Coronary artery (tissue), 2 donors: ENCODE data around the gene B4GALNT2.

Source experiments
- DNase-seq: peaks from one replicate; pipeline ENCODE4 v3.0.0-alpha.2; 2017; ENCODE audit warnings: low spot score
- H3K27ac ChIP-seq, 2 donors: fragments of 200-600 bp; sonication (generic); one replicate each; pipeline ENCODE4 v1.5.1; 2016 to 2019
- H3K4me3 ChIP-seq: fragments of 200-600 bp; sonication (generic); 2 replicates; pipeline ENCODE4 v1.5.1; 2016; ENCODE audit warnings: mild to moderate bottlenecking, moderate library complexity
- CTCF ChIP-seq: fragments of 200-600 bp; sonication (generic); IDR thresholded peaks from one replicate; pipeline ENCODE4 v1.5.1; 2019; ENCODE audit warnings: antibody characterized with exemption

Gene B4GALNT2

GRCh38 chr17:49200423-49201083 lies 68.0 kb downstream of the B4GALNT2 start:
- no peak overlapping the region for H3K27ac ChIP-seq
- TF ChIP-seq CTCF = no peak
- no peak overlapping the region for H3K4me3 ChIP-seq
- no peak for DNase-seq

GRCh38 chr17:49201481-49201927 lies 68.9 kb downstream of the B4GALNT2 start:
- Histone ChIP-seq H3K27ac (peak overlapping the region in 1 of 2 donors; percentile 40), H3K4me3 (no peak overlapping the region)
- TF ChIP-seq CTCF = no peak
- no peak for DNase-seq

GRCh38 chr17:49203796-49204195 lies 71.2 kb downstream of the B4GALNT2 start:
- no peak for DNase-seq
- TF ChIP-seq CTCF = no peak
- no peak overlapping the region for H3K4me3 ChIP-seq
- H3K27ac ChIP-seq = no peak overlapping the region

GRCh38 chr17:49204516-49204915 lies 71.9 kb downstream of the B4GALNT2 start:
- no peak overlapping the region for H3K27ac ChIP-seq
- no peak for TF ChIP-seq CTCF
- DNase-seq = no peak
- H3K4me3 ChIP-seq = no peak overlapping the region

GRCh38 chr17:49209061-49209571 lies 76.5 kb downstream of the B4GALNT2 start:
- no peak overlapping the region for H3K4me3 ChIP-seq
- no peak for DNase-seq
- H3K27ac ChIP-seq = no peak overlapping the region
- TF ChIP-seq CTCF = no peak

GRCh38 chr17:49210158-49211029 lies 77.8 kb downstream of the B4GALNT2 start, which contains the start of the genes ABI3 and GNGT2:
ABI3 (plus strand) TSS chr17:49210707; CDS start chr17:49210725, 18 bp downstream.
GNGT2 (minus strand) TSS chr17:49210574; CDS start chr17:49207422, 3,152 bp downstream.
- H3K27ac ChIP-seq = peak within 1 kb of the TSS in 1 of 2 donors; percentile 65
- DNase-seq = no peak
- no peak for TF ChIP-seq CTCF

More at GRCh38 chr17:49210158-49211029, 77.8 kb downstream of the B4GALNT2 start, which contains the start of the genes ABI3 and GNGT2:
- peak within 1 kb of the TSS; percentile 58 for H3K4me3 ChIP-seq
